Keratinocyte (primary cell): Measurements from ENCODE around the gene SMIM10L2A. TPM values are rescaled to one million over a fixed set of nuclear protein-coding genes. Genes with fewer than 3 reads are reported as not detected.

Source experiments
- DNase-seq: peaks from one replicate; pipeline ENCODE4 v3.0.0-alpha.2; 2011; ENCODE audit warnings: low read depth, missing footprints, low spot score
- FAIRE-seq: peaks from 2 replicates; lab custom pipeline; 2011; peaks lifted over from hg19 to GRCh38; lab: Jason Lieb, UNC
- H2AFZ ChIP-seq: 2 replicates; pipeline ENCODE4 v1.6.0; 2012; ENCODE audit warnings: low read length, control low read depth, inconsistent platforms; ENCODE audit not compliant: control insufficient read depth
- H3K27ac ChIP-seq: 2 replicates; pipeline ENCODE4 v1.5.1; 2011; ENCODE audit warnings: low read length; ENCODE audit not compliant: control insufficient read depth, insufficient read depth
- H3K27me3 ChIP-seq: 3 replicates; pipeline ENCODE4 v1.6.0; 2011; ENCODE audit warnings: low read length; ENCODE audit not compliant: control insufficient read depth, insufficient read depth; ENCODE audit errors: extremely low read depth
- H3K36me3 ChIP-seq, 2 experiments: 2 replicates in 1 of 2; 3 replicates in 1 of 2; pipeline ENCODE4 v1.5.1; 2011; ENCODE audit warnings: low read length in 2 of 2, mild to moderate bottlenecking in 1 of 2; ENCODE audit not compliant: control insufficient read depth in 2 of 2, insufficient read depth in 2 of 2; ENCODE audit errors: extremely low read depth in 1 of 2
- H3K4me1 ChIP-seq: 3 replicates; pipeline ENCODE4 v1.5.1; 2011; ENCODE audit warnings: low read length; ENCODE audit not compliant: control insufficient read depth, insufficient read depth; ENCODE audit errors: extremely low read depth
- H3K4me2 ChIP-seq: 3 replicates; pipeline ENCODE4 v1.6.0; 2011; ENCODE audit warnings: low read depth, low read length; ENCODE audit not compliant: control insufficient read depth, insufficient read depth; ENCODE audit errors: extremely low read depth
- H3K4me3 ChIP-seq, 3 experiments: fragments of 200-600 bp in 1 of 3; sonication (generic) in 1 of 3; 2 replicates in 2 of 3; 3 replicates in 1 of 3; pipeline ENCODE4 v1.5.1; 2011 to 2016; ENCODE audit warnings: low read length in 3 of 3, mild to moderate bottlenecking in 3 of 3, control low read depth in 2 of 3, inconsistent platforms in 1 of 3, low read depth in 1 of 3, mixed read lengths in 1 of 3, mixed run types in 1 of 3, moderate library complexity in 1 of 3; ENCODE audit not compliant: control insufficient read depth in 2 of 3, insufficient read depth in 2 of 3; ENCODE audit errors: extremely low read depth in 1 of 3
- H3K79me2 ChIP-seq: 2 replicates; pipeline ENCODE4 v1.6.0; 2012; ENCODE audit warnings: low read length; ENCODE audit not compliant: control insufficient read depth, insufficient read depth
- H3K9ac ChIP-seq: 3 replicates; pipeline ENCODE4 v1.6.0; 2011; ENCODE audit warnings: low read length; ENCODE audit not compliant: control insufficient read depth, insufficient read depth; ENCODE audit errors: extremely low read depth
- H3K9me1 ChIP-seq: 3 replicates; pipeline ENCODE4 v1.6.0; 2011; ENCODE audit warnings: low read length; ENCODE audit not compliant: control insufficient read depth, insufficient read depth; ENCODE audit errors: extremely low read depth
- H3K9me3 ChIP-seq: 2 replicates; pipeline ENCODE4 v1.5.1; 2012; ENCODE audit warnings: low read depth, low read length; ENCODE audit not compliant: control insufficient read depth
- H4K20me1 ChIP-seq: 3 replicates; pipeline ENCODE4 v1.6.0; 2011; ENCODE audit warnings: low read length; ENCODE audit not compliant: control insufficient read depth, insufficient read depth; ENCODE audit errors: extremely low read depth
- CTCF ChIP-seq, 3 experiments: IDR thresholded peaks in 1 of 3; conservative IDR thresholded peaks in 1 of 3; optimal IDR thresholded peaks in 1 of 3; 2 replicates in 2 of 3; 3 replicates in 1 of 3; pipeline versions ENCODE3 to v1.5.1; 2011; ENCODE audit warnings: low read length in 3 of 3, mild to moderate bottlenecking in 3 of 3, moderate library complexity in 2 of 3, control low read depth in 1 of 3, inconsistent platforms in 1 of 3; ENCODE audit not compliant: insufficient read depth in 2 of 3; ENCODE audit errors: extremely low read depth in 1 of 3
- EZH2 ChIP-seq: IDR thresholded peaks from one replicate; pipeline ENCODE4 v1.6.1; 2012; ENCODE audit warnings: inconsistent platforms, mild to moderate bottlenecking, low read length, moderate library complexity
- dilution Hi-C: fragments of 300-500 bp; cut with MboI; formaldehyde crosslinking; loops from one replicate; pipeline ENCODE4 v1.7.0; 2020; ENCODE audit warnings: low sequenced_read_pairs; ENCODE audit not compliant: extremely low pct_ligation_motif_present
- polyA plus RNA-seq, 5 experiments: library from polyadenylated mRNA; depleted of rRNA in 3 of 5; stranded (reverse) in 3 of 5; stranded (forward) in 1 of 5; unstranded in 1 of 5; fragments of >200 nt; gene quantifications; 1 replicate in 1 of 5; 2 replicates in 3 of 5; 3 replicates in 1 of 5; pipeline versions ENCODE4 v1.2.1 to v1.2.3, GENCODE V29; 2011 to 2012; ENCODE audit warnings: missing spikeins in 2 of 5, low read depth in 1 of 5, low replicate concordance in 1 of 5

The SMIM10L2A gene
- polyA plus RNA-seq, 1 donor (not counting 4 experiments of a cell fraction or from before 2014, with no cell fraction given), result 0.49 TPM

- Histone ChIP-seq H3K27ac (no peak overlapping the region), H3K27me3 (no peaks in the 10 kb centered on the region), H4K20me1 (no peaks in the 10 kb centered on the region), H3K36me3 (no peaks in the 10 kb centered on the region), H3K4me1 (no peaks in the 10 kb centered on the region), H3K4me2 (no peak overlapping the region), H3K9me3 (no peaks in the 10 kb centered on the region), H2AFZ (no peak overlapping the region), H3K4me3 (no peak overlapping the region), H3K79me2 (no peaks in the 10 kb centered on the region), H3K9me1 (no peaks in the 10 kb centered on the region), H3K9ac (no peak overlapping the region)
- FAIRE-seq, result no peak
- DNase-seq, result no peak
- TF ChIP-seq EZH2, result no peak
- no peak for TF ChIP-seq CTCF (optimal IDR thresholded peaks at IDR 0.05 in 1 of 3, IDR thresholded peaks at IDR 0.05 in 1 of 3, conservative IDR thresholded peaks at IDR 0.05 in 1 of 3; ENCODE audit: extremely low read depth in 1 of 3, insufficient read depth in 2 of 3, low read length in 3 of 3)
- dilution Hi-C loops, result no loop called here
Observed at GRCh38 chrX:135449637-135450550, 28.1 kb downstream of the SMIM10L2A start.

- Histone ChIP-seq H3K27me3 (no peaks in the 10 kb centered on the region), H3K4me2 (no peak overlapping the region), H2AFZ (no peak overlapping the region), H3K9ac (no peak overlapping the region), H3K9me3 (no peaks in the 10 kb centered on the region), H3K4me1 (no peaks in the 10 kb centered on the region), H3K27ac (no peak overlapping the region), H3K4me3 (no peak overlapping the region), H3K9me1 (no peaks in the 10 kb centered on the region), H3K36me3 (no peaks in the 10 kb centered on the region), H3K79me2 (no peaks in the 10 kb centered on the region), H4K20me1 (no peaks in the 10 kb centered on the region)
- no peak for TF ChIP-seq CTCF (optimal IDR thresholded peaks at IDR 0.05 in 1 of 3, IDR thresholded peaks at IDR 0.05 in 1 of 3, conservative IDR thresholded peaks at IDR 0.05 in 1 of 3; ENCODE audit: extremely low read depth in 1 of 3, insufficient read depth in 2 of 3, low read length in 3 of 3)
- TF ChIP-seq EZH2, result no peak
- FAIRE-seq (no peak), DNase-seq (no peak)
- dilution Hi-C loops, result no loop called here
Observed at GRCh38 chrX:135453381-135453780, 31.6 kb downstream of the SMIM10L2A start.
